ENCODE results near the gene TECTA. TPM values are rescaled to one million over a fixed set of nuclear protein-coding genes. Genes with fewer than 3 reads are reported as not detected.

Gene TECTA
- total and polyA plus RNA-seq, 2 of the 8 experiments (the other 6 are each of a cell fraction or from before 2014, with no cell fraction given) = 0.59 to 1.0 TPM

- Histone ChIP-seq H3K23me2 (ENCODE audit: low read depth, low read length) (no peaks in the 10 kb centered on the region), H3K27ac (ENCODE audit: low read depth, low read length) (no peak overlapping the region), H4K5ac (ENCODE audit: insufficient read length, low read depth, low read length) (no peak overlapping the region), H2BK12ac (ENCODE audit: low read depth, low read length) (no peak overlapping the region), H2AK5ac (ENCODE audit: low read depth, low read length) (no peak overlapping the region), H3K27me3 (replicated peaks in 1 of 4; ENCODE audit: control insufficient read depth in 3 of 4, extremely low read depth in 1 of 4, insufficient read depth in 3 of 4, low read length in 3 of 4) (no peaks in the 10 kb centered on the region), H2BK120ac (replicated peaks; ENCODE audit: low read depth, low read length) (no peak overlapping the region), H3K23ac (ENCODE audit: insufficient read length) (no peak overlapping the region), H3K9me3 (ENCODE audit: insufficient read depth in 2 of 2, low read depth in 1 of 2, low read length in 1 of 2) (no peaks in the 10 kb centered on the region), H4K8ac (ENCODE audit: extremely low read depth, insufficient read depth, low read length) (no peak overlapping the region), H3K4ac (replicated peaks; ENCODE audit: insufficient read length, low read depth, low read length) (no peak overlapping the region), H4K20me1 (replicated peaks in 1 of 2; ENCODE audit: control insufficient read depth in 1 of 2, insufficient read depth in 2 of 2, low read length in 2 of 2) (no peaks in the 10 kb centered on the region), H3K79me1 (ENCODE audit: low read depth, low read length) (no peaks in the 10 kb centered on the region), H3K18ac (ENCODE audit: extremely low read depth, low read length) (no peak overlapping the region), H3K14ac (ENCODE audit: insufficient read length) (no peak overlapping the region), H2AFZ (ENCODE audit: low read length) (no peak overlapping the region), H3K56ac (replicated peaks; ENCODE audit: insufficient read length, low read depth, low read length) (no peak overlapping the region), H3K79me2 (ENCODE audit: control insufficient read depth in 1 of 2, insufficient read depth in 2 of 2, low read length in 2 of 2) (no peaks in the 10 kb centered on the region), H2BK15ac (ENCODE audit: low read length) (no peak overlapping the region), H2BK5ac (ENCODE audit: low read depth, low read length) (no peak overlapping the region), H3K4me3 (ENCODE audit: extremely low read depth in 1 of 4, insufficient read depth in 2 of 4, low read depth in 3 of 4, low read length in 4 of 4) (no peak overlapping the region), H3K4me1 (replicated peaks in 1 of 4; ENCODE audit: control insufficient read depth in 3 of 4, insufficient read depth in 4 of 4, low read length in 3 of 4) (peaks cover 0 to 4% (median 3%) of the 10 kb centered on the region in 4 experiments; a peak in 3 of 7 replicates), H3K4me2 (ENCODE audit: insufficient read depth in 1 of 2, low read depth in 2 of 2, low read length in 2 of 2) (no peak overlapping the region), H2BK20ac (ENCODE audit: low read length) (no peak overlapping the region), H3K36me3 (ENCODE audit: control insufficient read depth in 2 of 4, insufficient read depth in 4 of 4, low read length in 3 of 4) (peaks cover 0 to 6% (median 3%) of the 10 kb centered on the region in 4 experiments; a peak in 3 of 8 replicates), H4K91ac (replicated peaks; ENCODE audit: insufficient read length, low read length) (no peak overlapping the region), H3K9ac (replicated peaks in 1 of 4; ENCODE audit: extremely low read depth in 1 of 4, low read depth in 3 of 4, low read length in 3 of 4) (no peak overlapping the region)
- DNase-seq (ENCODE audit: low read depth in 1 of 2, low spot score in 2 of 2) (no peak), FAIRE-seq (no peak)
- ChIA-PET CTCF (ENCODE audit: partially characterized antibody) (interaction anchor here (0.6 to 1.6 kb wide), 4 partner anchors 9 to 135 kb away, joined by 3 to 6 read pairs (median 4); partner anchors contain the start of gene TECTA), POLR2A (ENCODE audit: partially characterized antibody) (no interaction called here)
- 82% methylated on average over 3 of the region's 3 CpGs; no CpG with 5 or more reads in 1 of the 2 experiments for WGBS, 2 experiments (ENCODE audit: extremely low coverage in 1 of 2, insufficient coverage in 1 of 2, insufficient read length in 1 of 2, insufficient replicate concordance in 2 of 2, low coverage in 1 of 2, low lambda C conversion rate in 2 of 2, missing lambda C conversion rate in 1 of 2)
- no peak for TF ChIP-seq ATF3 (IDR thresholded peaks at IDR 0.05; ENCODE audit: insufficient read depth, low read depth, low read length)
These were observed 34.0 kb upstream of the TECTA start for GRCh38 chr11:121067026-121067425.

Data from H1 (cell line).